Measurements from ENCODE around the gene ULK1. TPM values are rescaled to one million over a fixed set of nuclear protein-coding genes. Genes with fewer than 3 reads are reported as not detected.

The ULK1 gene
- total and polyA plus RNA-seq, 2 of the 13 experiments (the other 11 are each of a cell fraction or from before 2014, with no cell fraction given), result 2.8 to 10.1 TPM

DNA sequence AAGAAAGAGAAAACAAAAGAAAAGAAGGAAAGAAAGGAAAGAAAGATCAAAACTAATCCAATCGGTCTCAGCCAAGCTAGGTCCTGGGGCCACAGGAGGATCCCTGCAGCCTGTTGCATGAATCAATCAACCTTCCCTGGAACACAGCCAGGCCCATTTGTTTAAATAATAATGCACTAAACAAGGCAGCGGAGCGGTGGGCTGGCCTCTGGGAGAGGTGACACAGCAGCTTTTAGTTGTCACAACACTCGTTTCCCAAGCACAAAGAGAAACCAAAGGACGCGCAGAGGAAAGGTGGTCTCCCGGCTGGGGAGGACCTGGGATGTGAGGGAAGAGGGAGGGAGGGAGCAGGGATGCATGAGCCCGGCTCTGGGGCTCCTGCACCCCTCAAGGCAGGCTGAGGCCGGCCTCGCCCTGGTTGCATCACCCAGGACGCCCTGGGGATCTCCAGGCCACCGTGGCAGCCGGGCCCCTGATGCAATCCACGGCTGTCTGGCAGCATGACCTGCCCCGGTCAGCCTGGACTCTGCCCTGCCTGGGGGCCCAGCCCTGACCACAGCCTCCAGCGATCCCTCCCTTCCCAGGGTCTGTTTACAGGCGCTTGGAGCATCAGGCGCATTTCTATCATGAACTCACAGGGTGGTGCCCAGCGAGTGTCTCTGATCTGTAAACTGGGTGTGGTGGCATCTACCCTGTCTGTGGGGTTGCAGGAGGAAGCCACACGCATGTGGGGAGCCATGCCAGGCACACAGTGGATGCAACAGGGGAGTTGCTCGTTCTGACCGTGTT, 33.8 kb upstream of the ULK1 start (continued):
- TF ChIP-seq ATF4 (CRISPR knock-in tag; IDR thresholded peaks at IDR 0.05) (peak; percentile 93 to 100), ZBTB3 (CRISPR knock-in tag; IDR thresholded peaks at IDR 0.05; ENCODE audit: borderline replicate concordance, low read depth) (peak; percentile 77; the same call in 1 of the 2 replicates), ZNF282 (IDR thresholded peaks at IDR 0.05; ENCODE audit: partially characterized antibody) (no peak), ZNF275 (CRISPR knock-in tag; IDR thresholded peaks at IDR 0.05; ENCODE audit: borderline replicate concordance) (peak; percentile 92; the same call in 1 of the 2 replicates), ZNF24 (IDR thresholded peaks at IDR 0.05) (peak; percentile 33; the same call in 1 of the 2 replicates), ZNF749 (CRISPR knock-in tag; IDR thresholded peaks at IDR 0.05; ENCODE audit: borderline replicate concordance) (peak; percentile 61; the same call in 1 of the 2 replicates), ATF5 (CRISPR knock-in tag; IDR thresholded peaks at IDR 0.05; ENCODE audit: low read depth) (peak; percentile 86; the same call in 1 of the 2 replicates), NONO (IDR thresholded peaks at IDR 0.05) (no peak), NONO (CRISPR knock-in tag; conservative IDR thresholded peaks at IDR 0.05) (peak; percentile 98), ZNF629 (CRISPR knock-in tag; conservative IDR thresholded peaks at IDR 0.05) (peak; percentile 60), ZNF207 (IDR thresholded peaks at IDR 0.05; ENCODE audit: borderline replicate concordance) (no peak), ZMYM4 (CRISPR knock-in tag; IDR thresholded peaks at IDR 0.05) (peak; percentile 73), ZNF652 (CRISPR knock-in tag; IDR thresholded peaks at IDR 0.05; ENCODE audit: borderline replicate concordance, low read depth) (peak; percentile 36), REXO4 (CRISPR knock-in tag; IDR thresholded peaks at IDR 0.05; ENCODE audit: borderline replicate concordance) (no peak), ZNF879 (CRISPR knock-in tag; IDR thresholded peaks at IDR 0.05) (no peak), ZNF724P (CRISPR knock-in tag; IDR thresholded peaks at IDR 0.05; ENCODE audit: borderline replicate concordance) (peak; percentile 88; the same call in 1 of the 2 replicates), DMAP1 (CRISPR knock-in tag; IDR thresholded peaks at IDR 0.05) (peak; percentile 100), HOXA7 (CRISPR knock-in tag; IDR thresholded peaks at IDR 0.05) (no peak), ZNF614 (CRISPR knock-in tag; IDR thresholded peaks at IDR 0.05; ENCODE audit: borderline replicate concordance) (peak; percentile 77; the same call in 1 of the 2 replicates), SRY (CRISPR knock-in tag; IDR thresholded peaks at IDR 0.05) (peak; percentile 94), MAX (IDR thresholded peaks at IDR 0.05) (peak; percentile 94), ZSCAN12 (CRISPR knock-in tag; IDR thresholded peaks at IDR 0.05) (no peak), SAP130 (CRISPR knock-in tag; IDR thresholded peaks at IDR 0.05; ENCODE audit: low read depth) (peak; percentile 97)
- TF ChIP-seq, protein P1, sequence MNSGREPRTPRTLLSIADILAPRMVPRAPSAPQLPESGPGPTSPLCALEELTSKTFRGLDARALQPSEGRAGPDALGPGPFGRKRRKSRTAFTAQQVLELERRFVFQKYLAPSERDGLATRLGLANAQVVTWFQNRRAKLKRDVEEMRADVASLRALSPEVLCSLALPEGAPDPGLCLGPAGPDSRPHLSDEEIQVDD (CRISPR knock-in tag; IDR thresholded peaks at IDR 0.05; ENCODE audit: borderline replicate concordance), result no peak
- TF ChIP-seq, protein P2, sequence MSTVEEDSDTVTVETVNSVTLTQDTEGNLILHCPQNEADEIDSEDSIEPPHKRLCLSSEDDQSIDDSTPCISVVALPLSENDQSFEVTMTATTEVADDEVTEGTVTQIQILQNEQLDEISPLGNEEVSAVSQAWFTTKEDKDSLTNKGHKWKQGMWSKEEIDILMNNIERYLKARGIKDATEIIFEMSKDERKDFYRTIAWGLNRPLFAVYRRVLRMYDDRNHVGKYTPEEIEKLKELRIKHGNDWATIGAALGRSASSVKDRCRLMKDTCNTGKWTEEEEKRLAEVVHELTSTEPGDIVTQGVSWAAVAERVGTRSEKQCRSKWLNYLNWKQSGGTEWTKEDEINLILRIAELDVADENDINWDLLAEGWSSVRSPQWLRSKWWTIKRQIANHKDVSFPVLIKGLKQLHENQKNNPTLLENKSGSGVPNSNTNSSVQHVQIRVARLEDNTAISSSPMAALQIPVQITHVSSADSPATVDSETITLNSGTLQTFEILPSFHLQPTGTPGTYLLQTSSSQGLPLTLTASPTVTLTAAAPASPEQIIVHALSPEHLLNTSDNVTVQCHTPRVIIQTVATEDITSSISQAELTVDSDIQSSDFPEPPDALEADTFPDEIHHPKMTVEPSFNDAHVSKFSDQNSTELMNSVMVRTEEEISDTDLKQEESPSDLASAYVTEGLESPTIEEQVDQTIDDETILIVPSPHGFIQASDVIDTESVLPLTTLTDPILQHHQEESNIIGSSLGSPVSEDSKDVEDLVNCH (CRISPR knock-in tag; IDR thresholded peaks at IDR 0.05), result no peak

Measured in HepG2 (cell line).